Neural cell (in vitro differentiated cells): ENCODE data around the gene TK1. TPM values are rescaled to one million over a fixed set of nuclear protein-coding genes. Genes with fewer than 3 reads are reported as not detected.

Experiments used
- H2AFZ ChIP-seq: fragments of 200-600, 300-800 bp; sonication (generic), shearing (Covaris generic); 2 replicates; pipeline ENCODE4 v1.6.0; 2014; ENCODE audit warnings: low read depth, mild to moderate bottlenecking, antibody characterized with exemption, low read length, moderate library complexity
- H3F3A ChIP-seq: fragments of 200-600 bp; shearing (Covaris generic); 2 replicates; pipeline ENCODE4 v1.6.1; 2016; ENCODE audit warnings: mild to moderate bottlenecking, moderate library complexity, mixed read lengths, antibody characterized with exemption, low read length; ENCODE audit not compliant: insufficient read depth, poor library complexity, severe bottlenecking
- H3K27ac ChIP-seq: fragments of 200-600, 300-800 bp; sonication (generic), shearing (Covaris generic); 2 replicates; pipeline ENCODE4 v1.5.1; 2014; ENCODE audit warnings: mild to moderate bottlenecking, low read length, moderate library complexity
- H3K27me3 ChIP-seq: fragments of 300-800, 200-600 bp; sonication (generic), shearing (Covaris generic); 2 replicates; pipeline ENCODE4 v1.6.0; 2014; ENCODE audit warnings: mild to moderate bottlenecking, low read depth, low read length, moderate library complexity; ENCODE audit not compliant: insufficient read depth
- H3K36me3 ChIP-seq: fragments of 300-800, 200-600 bp; sonication (generic), shearing (Covaris generic); 2 replicates; pipeline ENCODE4 v1.5.1; 2014; ENCODE audit warnings: mild to moderate bottlenecking, antibody characterized with exemption, low read length, moderate library complexity; ENCODE audit not compliant: insufficient read depth
- H3K4me2 ChIP-seq: fragments of 300-800, 200-600 bp; sonication (generic), shearing (Covaris generic); 2 replicates; pipeline ENCODE4 v1.6.0; 2014; ENCODE audit warnings: mild to moderate bottlenecking, low read length
- H3K4me3 ChIP-seq: fragments of 300-800, 200-600 bp; sonication (generic), shearing (Covaris generic); 2 replicates; pipeline ENCODE4 v1.5.1; 2014; ENCODE audit warnings: mild to moderate bottlenecking, low read length, moderate library complexity
- H3K79me2 ChIP-seq: fragments of 200-600 bp; shearing (Covaris generic); replicated peaks from 2 replicates; pipeline ENCODE4 v1.6.0; 2014; ENCODE audit warnings: mild to moderate bottlenecking, low read length, moderate library complexity; ENCODE audit not compliant: insufficient read depth
- H3K9ac ChIP-seq: fragments of 300-800, 200-600 bp; sonication (generic), shearing (Covaris generic); 2 replicates; pipeline ENCODE4 v1.6.1; 2016; ENCODE audit warnings: mild to moderate bottlenecking, low read length, mixed read lengths
- H3K9me2 ChIP-seq: fragments of 200-600 bp; shearing (Covaris generic); 2 replicates; pipeline ENCODE4 v1.6.1; 2016; ENCODE audit warnings: mild to moderate bottlenecking, low read length, mixed read lengths; ENCODE audit not compliant: insufficient read depth
- H3K9me3 ChIP-seq: fragments of 200-600, 300-800 bp; sonication (generic), shearing (Covaris generic); 2 replicates; pipeline ENCODE4 v1.6.1; 2016; ENCODE audit warnings: mild to moderate bottlenecking, mixed run types, low read length, moderate library complexity, mixed read lengths
- H4K20me1 ChIP-seq: fragments of 200-600 bp; shearing (Covaris generic); 2 replicates; pipeline ENCODE4 v1.6.1; 2016; ENCODE audit warnings: mild to moderate bottlenecking, mixed run types; ENCODE audit not compliant: insufficient read depth
- CTCF ChIP-seq: fragments of 450-650 bp; IDR thresholded peaks from 2 replicates; pipeline ENCODE4 v1.5.1; 2014; ENCODE audit warnings: antibody characterized with exemption, mild to moderate bottlenecking, moderate library complexity; ENCODE audit not compliant: poor library complexity, severe bottlenecking
- EP300 ChIP-seq: fragments of 450-650 bp; conservative IDR thresholded peaks from 2 replicates; pipeline ENCODE4 v1.6.1; 2014; ENCODE audit warnings: antibody characterized with exemption, mild to moderate bottlenecking, moderate library complexity; ENCODE audit not compliant: poor library complexity, severe bottlenecking
- EZH2 ChIP-seq: fragments of 200-600, 300-800 bp; shearing (Covaris generic), sonication (generic); IDR thresholded peaks from 2 replicates; pipeline ENCODE4 v1.6.1; 2014; ENCODE audit warnings: antibody characterized with exemption, low read length, borderline replicate concordance, mild to moderate bottlenecking; ENCODE audit not compliant: insufficient read depth, poor library complexity, severe bottlenecking
- MXI1 ChIP-seq: fragments of 450-650 bp; conservative IDR thresholded peaks from 2 replicates; pipeline ENCODE4 v1.6.1; 2014; ENCODE audit warnings: antibody characterized with exemption, mild to moderate bottlenecking; ENCODE audit not compliant: poor library complexity, severe bottlenecking
- POLR2AphosphoS5 ChIP-seq: IDR thresholded peaks from 2 replicates; pipeline ENCODE4 v1.6.1; 2012
- RAD21 ChIP-seq: fragments of 450-650 bp; conservative IDR thresholded peaks from 2 replicates; pipeline ENCODE4 v1.6.1; 2014; ENCODE audit warnings: antibody characterized with exemption, mild to moderate bottlenecking, moderate library complexity
- REST ChIP-seq: IDR thresholded peaks from 2 replicates; pipeline ENCODE4 v1.6.1; 2012; ENCODE audit warnings: borderline replicate concordance
- SMC3 ChIP-seq: fragments of 450-650 bp; conservative IDR thresholded peaks from 2 replicates; pipeline ENCODE4 v1.6.1; 2014; ENCODE audit warnings: antibody characterized with exemption, mild to moderate bottlenecking, moderate library complexity; ENCODE audit not compliant: poor library complexity
- TAF1 ChIP-seq: IDR thresholded peaks from 2 replicates; pipeline ENCODE4 v1.6.1; 2012; ENCODE audit warnings: low read depth
- polyA plus RNA-seq: library from polyadenylated mRNA; depleted of rRNA; stranded (reverse); fragments of >200 nt; gene quantifications from 2 replicates; pipeline ENCODE4 v1.2.3, GENCODE V29; 2014

TK1 gene
- polyA plus RNA-seq, 1 donor from 2014 or later: 1.1 TPM

- Histone ChIP-seq H3K4me2 (no peak overlapping the region), H3K9me3 (no peaks in the 10 kb centered on the region), H3F3A (no peaks in the 10 kb centered on the region), H3K9ac (no peak overlapping the region), H4K20me1 (no peaks in the 10 kb centered on the region), H3K27me3 (no peaks in the 10 kb centered on the region), H3K36me3 (no peaks in the 10 kb centered on the region), H3K9me2 (no peaks in the 10 kb centered on the region), H3K27ac (no peak overlapping the region), H3K4me3 (no peak overlapping the region), H2AFZ (no peak overlapping the region), H3K79me2 (peaks cover 4% of the 10 kb centered on the region)
- no peak for TF ChIP-seq SMC3
- no peak for TF ChIP-seq TAF1
- TF ChIP-seq REST: no peak
- no peak for TF ChIP-seq EP300
- no peak for TF ChIP-seq RAD21
- TF ChIP-seq EZH2: no peak
- TF ChIP-seq POLR2AphosphoS5: no peak
- TF ChIP-seq CTCF: no peak
- TF ChIP-seq MXI1: no peak
Measured at GRCh38 chr17:78184351-78184750, 2.5 kb downstream of the TK1 start.

- H3K9me3 ChIP-seq: no peaks in the 10 kb centered on the region
- no peaks in the 10 kb centered on the region for H3K9me2 ChIP-seq
- H4K20me1 ChIP-seq: no peaks in the 10 kb centered on the region
- H3K4me3 ChIP-seq: no peak overlapping the region
- no peaks in the 10 kb centered on the region for H3K36me3 ChIP-seq
- no peak for TF ChIP-seq EP300
- TF ChIP-seq EZH2: no peak
- TF ChIP-seq REST: no peak
- no peak for TF ChIP-seq MXI1
- no peak for TF ChIP-seq POLR2AphosphoS5
- TF ChIP-seq CTCF: no peak
- no peak for TF ChIP-seq RAD21
- TF ChIP-seq TAF1: no peak
- H3K27ac ChIP-seq: no peak overlapping the region
- no peak overlapping the region for H3K9ac ChIP-seq
- H2AFZ ChIP-seq: no peak overlapping the region
- peaks cover 4% of the 10 kb centered on the region for H3K79me2 ChIP-seq
- H3K27me3 ChIP-seq: no peaks in the 10 kb centered on the region
- no peaks in the 10 kb centered on the region for H3F3A ChIP-seq
- H3K4me2 ChIP-seq: no peak overlapping the region
Measured at GRCh38 chr17:78183916-78184315, 2.9 kb downstream of the TK1 start.
